Activated naive CD4-positive, alpha-beta T cell treated with anti-CD3 and anti-CD28 coated beads, Interleukin-2, amount 50 U/mL, for 16 hours (primary cell): ENCODE measurements around the gene UBL5.
A peak's percentile ranks its signal among the peaks of the same experiment; 100 is the strongest.

Source experiments
- DNase-seq: peaks from one replicate; pipeline ENCODE4 v3.0.0-alpha.2; 2020

The UBL5 gene

GRCh38 chr19:9856609-9857008, 28.9 kb downstream of the UBL5 start:
- DNase-seq = no peak

GRCh38 chr19:9857076-9857721, 29.5 kb downstream of the UBL5 start:
- DNase-seq = no peak

DNA sequence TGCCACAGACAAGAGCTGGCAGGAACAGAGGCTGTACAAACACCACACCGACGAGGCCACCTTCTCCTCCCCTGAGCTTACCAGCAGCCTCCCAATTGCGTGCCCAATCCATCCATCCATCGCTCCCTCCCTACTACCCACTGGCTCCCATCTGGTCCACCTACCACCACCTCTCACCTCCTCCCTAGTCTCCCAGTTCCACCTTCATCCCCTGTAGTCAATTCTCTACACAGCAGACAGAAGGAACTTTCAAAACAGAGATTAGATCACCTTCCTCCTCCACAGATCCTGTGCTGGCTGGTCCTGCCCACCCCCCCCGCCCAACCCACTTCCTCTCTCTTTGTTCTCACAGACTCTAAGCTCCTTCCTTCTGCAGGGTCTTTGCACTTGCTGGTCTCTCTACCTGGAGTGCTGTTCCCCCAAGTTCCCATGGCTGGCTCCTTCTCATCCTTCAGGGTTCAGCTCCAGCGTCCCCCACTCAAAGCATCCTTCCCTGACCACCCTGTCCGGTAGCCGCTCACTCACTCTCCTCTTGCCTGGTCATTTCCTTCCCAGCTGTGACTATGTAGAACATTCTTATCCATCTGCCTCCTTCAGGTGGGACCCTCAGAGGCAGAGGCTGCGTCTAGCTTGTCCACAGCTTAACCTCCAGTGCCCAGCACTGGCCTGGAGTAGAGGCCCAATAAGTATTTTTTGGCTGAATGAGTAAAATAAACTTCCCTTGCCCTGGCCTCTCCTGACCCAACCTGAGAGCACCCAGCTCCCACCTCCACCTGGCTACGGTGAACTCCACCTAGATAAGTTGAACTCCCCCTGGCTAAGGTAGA, 30.4 kb downstream of the UBL5 start:
- DNase-seq = no peak

DNA sequence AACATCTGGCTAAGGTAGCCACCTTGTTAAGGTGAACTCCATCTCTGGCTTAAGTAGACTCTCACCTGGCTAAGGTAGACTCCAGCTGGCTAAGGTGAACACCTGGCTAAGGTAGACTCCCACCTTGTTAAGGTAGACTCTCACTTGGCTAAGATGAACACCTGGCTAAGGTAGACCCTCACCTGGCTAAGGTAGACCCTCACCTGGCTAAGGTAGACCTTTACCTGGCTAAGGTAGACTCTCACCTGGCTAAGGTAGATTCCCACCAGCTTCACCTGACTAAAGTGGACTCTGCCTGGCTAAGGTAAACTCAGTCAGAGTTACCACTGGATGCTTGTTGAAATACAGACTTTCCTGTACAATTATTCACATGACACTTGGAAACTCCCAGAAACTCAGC, 31.0 kb downstream of the UBL5 start:
- no peak for DNase-seq

DNA sequence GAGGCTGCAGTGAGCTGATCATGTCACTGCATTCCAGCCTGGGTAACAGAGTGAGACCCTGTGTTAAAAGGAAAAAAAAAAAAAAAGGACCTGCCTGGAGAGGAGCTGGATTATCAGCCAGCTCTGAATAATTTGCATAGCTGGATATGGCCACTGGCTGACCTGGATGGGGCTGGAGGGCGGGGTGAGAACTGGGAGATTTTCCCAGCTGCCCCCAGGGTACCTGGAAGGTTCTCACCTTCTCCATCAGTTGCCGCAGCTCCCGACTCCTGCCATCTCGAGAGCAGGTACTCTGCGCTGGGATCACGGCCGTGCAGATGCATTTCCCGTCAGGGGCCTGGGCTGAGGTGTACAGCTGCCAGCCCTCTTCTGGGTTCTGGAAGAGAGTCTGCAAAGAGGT, 32.7 kb downstream of the UBL5 start:
- no peak for DNase-seq

DNA sequence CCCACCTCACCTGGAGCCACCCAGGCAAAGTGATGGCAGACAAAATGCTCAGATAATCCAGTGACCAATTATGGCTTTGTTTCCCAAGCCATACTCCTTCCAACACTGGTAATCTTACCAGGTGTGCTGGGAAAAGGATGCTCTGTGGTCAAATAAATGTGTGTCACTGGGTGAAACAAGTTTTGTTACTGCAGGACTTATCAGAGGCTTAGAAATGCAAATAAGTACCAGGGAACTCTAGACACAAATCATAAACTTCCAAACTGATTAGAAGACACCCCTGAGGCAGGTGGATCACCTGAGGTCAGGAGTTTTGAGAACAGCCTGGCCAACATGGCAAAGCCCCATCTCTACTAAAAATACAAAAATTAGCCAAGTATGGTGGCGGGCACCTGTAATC, 33.8 kb downstream of the UBL5 start:
- DNase-seq = no peak

GRCh38 chr19:9862938-9863337, 35.2 kb downstream of the UBL5 start:
- no peak for DNase-seq

- DNase-seq = peak; percentile 44
Observed at GRCh38 chr19:9863759-9864158, 36.0 kb downstream of the UBL5 start.

- no peak for DNase-seq
Observed at GRCh38 chr19:9865732-9866501, 38.2 kb downstream of the UBL5 start.

- DNase-seq = no peak
Observed at GRCh38 chr19:9868983-9869617, 41.4 kb downstream of the UBL5 start.

DNA sequence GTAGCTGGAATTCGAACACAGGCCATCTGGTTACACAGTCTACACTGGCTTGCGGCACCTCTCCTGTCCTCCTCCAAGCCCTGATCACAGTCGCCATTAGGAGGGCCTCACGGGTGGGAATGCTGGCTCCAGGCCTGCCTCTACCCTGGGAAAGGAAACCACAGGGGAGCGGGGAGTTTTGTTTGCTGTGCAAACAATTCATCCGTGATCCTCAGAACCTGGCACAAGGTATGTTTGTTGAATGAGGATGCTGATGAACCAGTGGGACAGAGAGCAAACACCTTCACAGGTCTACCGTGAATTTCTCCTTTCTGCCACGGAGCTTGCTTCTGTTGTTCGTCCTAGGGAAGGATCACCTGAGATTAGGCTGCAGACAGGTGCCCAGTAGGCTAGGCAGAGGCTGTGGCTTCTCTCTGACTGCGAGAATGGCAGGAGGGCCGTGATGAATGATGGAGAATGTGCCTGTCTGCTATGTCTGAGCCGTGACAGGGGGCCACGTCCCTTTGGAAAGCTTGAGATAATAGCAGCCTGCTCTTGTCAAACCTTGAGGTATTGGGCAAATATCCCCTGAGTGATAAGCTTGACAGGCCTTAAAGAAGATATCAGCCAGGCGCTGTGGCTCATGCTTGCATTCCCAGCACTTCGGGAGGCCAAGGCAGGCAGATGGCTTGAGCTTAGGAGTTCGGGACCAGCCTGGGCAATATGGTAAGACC, 44.1 kb downstream of the UBL5 start:
- DNase-seq = no peak

DNA sequence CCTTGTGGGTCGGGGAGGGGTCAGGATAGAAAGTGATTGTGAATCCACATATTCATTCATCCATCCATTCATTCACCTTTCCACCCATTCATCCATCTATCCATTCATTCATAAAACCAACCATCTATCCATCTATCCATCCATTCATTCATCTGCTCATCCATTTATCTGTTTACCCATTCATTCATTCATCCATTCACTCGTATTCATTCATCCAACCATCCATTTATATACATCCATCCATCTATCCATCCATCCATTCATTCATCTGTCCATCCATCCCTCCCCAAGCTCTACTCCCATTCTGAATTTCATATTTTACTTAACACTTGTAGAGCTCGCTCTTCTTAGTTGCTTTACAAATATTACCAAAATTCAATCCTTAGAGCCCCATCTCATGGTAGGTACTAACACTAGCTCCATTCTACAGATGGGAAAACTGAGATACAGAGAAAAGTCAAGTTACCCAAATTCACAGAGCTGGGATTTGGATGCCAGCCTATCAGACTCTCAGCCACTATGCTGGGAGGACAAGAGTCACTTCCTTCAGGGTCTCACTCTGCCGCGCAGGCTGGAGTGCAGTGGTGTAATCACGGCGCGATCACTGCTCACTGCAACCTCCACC, 45.0 kb downstream of the UBL5 start:
- DNase-seq = no peak

GRCh38 chr19:9875031-9875627, 47.4 kb downstream of the UBL5 start:
- no peak for DNase-seq

GRCh38 chr19:9875796-9876195, 48.1 kb downstream of the UBL5 start:
- DNase-seq = no peak

DNA sequence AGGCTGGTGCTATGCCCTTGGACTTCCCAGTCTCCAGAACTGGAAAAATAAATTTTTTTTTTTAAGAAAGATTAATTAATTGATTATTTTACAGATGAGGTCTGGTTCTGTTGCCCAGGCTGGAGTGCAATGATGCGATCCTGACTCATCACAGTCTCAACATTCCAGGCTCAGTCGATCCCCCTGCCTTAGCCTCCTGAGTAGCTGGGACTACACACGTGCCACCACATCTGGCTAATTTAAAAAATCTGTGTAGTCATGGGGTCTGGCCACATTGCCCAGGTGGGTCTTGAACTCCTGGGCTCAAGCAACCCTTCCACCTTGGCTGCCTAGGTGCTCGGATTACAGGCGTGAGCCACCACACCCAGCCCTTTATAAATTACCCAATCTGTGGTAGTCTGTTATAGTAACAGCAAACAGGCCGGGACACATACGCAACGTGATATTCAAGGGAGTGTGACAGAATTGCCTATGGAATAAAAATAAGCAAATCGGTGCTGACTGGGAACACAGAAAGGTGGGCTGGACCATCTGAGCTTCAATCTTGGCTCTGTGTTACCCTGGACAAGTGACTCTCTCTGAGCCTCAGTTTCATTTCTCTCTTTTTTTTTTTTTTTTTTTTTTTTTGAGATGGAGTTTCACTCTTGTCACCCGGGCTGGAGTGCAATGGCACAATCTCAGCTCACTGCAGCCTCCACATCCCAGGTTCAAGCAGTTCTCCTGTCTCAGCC, 50.2 kb downstream of the UBL5 start:
- no peak for DNase-seq

DNA sequence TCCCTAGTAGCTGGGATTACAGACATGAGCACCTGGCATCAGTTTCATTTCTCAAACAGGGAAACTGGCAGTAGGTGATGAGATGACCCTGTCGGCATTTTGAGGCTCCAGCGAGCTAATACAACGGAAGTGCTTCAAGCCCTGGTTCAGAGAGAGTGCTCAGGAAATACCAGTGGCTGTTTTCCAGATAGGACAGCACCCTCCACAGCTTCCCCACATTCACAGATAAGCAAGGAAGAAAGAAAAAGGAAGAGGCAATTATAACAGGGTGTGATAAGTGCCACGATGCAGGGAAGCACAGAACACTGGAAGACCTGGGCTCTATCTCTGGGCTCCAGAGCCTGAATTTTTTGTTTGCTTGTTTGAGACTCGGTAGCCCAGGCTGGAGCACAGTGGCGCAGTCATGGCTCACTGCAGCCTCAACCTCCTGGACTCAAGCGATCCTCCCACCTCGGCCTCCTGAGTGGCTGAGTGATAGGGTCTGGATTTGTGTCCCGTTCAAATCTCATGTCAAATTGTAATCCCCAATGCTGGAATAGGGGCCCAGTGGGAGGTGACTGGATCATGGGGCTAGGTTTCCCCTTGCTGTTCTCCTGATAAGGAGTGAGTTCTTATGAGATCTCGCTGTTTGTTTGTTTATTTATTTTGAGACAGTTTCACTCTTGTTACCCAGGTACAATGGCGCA, 50.9 kb downstream of the UBL5 start:
- DNase-seq = no peak
